Measurements from ENCODE around the gene FNDC7. TPM values are rescaled to one million over a fixed set of nuclear protein-coding genes. Genes with fewer than 3 reads are reported as not detected.
A peak's percentile ranks its signal among the peaks of the same experiment; 100 is the strongest.

Gene FNDC7
- total RNA-seq, 1 donor from 2014 or later = not detected

DNA sequence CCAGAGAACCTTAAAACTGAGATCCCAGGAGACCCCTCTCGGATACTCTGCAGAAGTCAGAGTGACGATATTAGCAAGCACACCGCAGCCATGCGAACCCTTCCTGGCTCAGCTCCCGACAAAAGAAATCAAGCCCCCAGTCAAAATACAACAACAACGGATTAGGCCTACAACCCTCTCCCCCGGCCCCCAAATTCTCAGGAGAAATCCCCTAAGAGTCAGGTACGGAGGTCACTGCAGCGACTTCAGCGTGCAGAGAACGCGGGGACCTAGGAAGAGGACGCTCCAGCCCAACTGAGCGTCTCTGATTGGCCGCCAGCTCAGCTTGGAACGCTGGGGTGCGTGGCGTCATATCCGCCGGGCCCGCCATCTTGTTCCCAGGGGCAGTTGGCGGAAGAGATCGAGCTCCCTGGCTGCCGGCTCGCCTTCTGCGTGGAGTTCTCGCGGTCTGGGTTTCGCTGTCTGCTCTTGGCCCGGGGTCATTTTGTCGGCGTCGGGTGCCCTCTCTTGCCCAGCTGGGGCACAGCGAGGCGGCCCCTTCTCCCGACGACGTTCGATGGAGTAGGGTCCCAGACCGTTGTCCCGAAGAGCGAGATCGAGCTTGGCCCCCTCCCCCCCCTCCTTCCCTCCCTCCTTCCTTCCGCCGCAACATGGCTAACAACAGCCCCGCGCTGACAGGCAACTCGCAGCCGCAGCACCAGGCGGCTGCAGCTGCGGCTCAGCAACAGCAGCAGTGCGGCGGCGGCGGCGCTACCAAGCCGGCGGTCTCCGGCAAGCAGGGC is 20.6 kb upstream of the FNDC7 start, which contains the start of gene PRPF38B:
PRPF38B (plus strand) TSS at position 369 of the 782 bp plus-strand sequence; CDS start at position 651, 282 bp downstream.
- Mint-ChIP-seq H3K27ac (ENCODE audit: unreplicated experiment) (peak within 1 kb of the TSS; percentile 96), H3K4me3 (ENCODE audit: unreplicated experiment) (peak within 1 kb of the TSS; percentile 96)
- no peak for TF ChIP-seq CTCF (IDR thresholded peaks at IDR 0.05)

DNA sequence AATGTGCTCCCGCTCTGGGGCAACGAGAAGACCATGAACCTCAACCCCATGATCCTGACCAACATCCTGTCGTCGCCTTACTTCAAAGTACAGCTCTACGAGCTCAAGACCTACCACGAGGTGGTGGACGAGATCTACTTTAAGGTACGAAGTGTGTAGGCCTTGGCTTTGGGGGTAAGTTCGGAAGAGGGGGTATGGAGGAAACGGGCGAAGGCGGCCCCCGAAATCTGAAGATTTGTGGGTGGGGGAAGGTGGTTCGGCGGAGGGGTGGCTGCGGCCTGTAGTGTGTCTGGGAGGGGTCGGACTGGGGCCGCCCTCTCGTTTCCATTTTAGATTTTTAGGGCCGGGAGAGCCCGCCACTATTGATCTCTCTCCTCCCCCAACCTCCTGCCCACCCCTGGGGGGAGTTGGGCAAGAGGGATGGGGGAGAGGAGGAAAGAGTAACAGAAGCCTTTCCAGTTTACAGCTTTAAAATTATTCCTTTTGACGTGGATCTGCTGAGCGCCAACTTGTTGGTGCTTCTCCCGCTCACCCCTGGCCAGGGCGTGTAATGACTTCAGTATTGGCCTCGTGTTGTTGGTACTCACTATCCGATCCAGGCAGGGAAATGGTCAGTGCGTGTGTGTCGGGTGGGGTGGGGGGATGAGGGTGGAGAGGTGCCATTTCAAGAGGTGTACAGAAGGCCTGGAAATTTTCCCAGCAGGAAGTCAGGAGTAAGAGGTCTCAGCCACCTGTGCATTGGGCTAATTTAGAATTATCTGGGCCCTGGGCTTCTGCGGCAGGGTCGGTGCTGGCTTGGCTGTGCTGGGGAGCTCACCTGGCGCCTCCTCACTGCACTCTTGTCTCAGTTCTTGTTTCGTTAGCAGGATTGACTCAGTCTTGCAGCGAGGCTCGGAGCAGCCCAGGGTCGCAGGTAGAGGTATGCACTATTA is 19.7 kb upstream of the FNDC7 start:
- TF ChIP-seq CTCF (IDR thresholded peaks at IDR 0.05) = peak; percentile 74
- no peak for DNase-seq (ENCODE audit: low spot score)
- H3K27me3 Mint-ChIP-seq (ENCODE audit: low read depth) = no peaks in the 10 kb centered on the region
- H3K27ac Mint-ChIP-seq (ENCODE audit: unreplicated experiment) = peak overlapping the region; percentile 96
- peak overlapping the region; percentile 96 for H3K4me3 Mint-ChIP-seq (ENCODE audit: unreplicated experiment)
- peaks cover 14% of the 10 kb centered on the region for H3K36me3 Mint-ChIP-seq (ENCODE audit: low read depth)
- H3K4me1 Mint-ChIP-seq (ENCODE audit: low read depth) = peaks cover 34% of the 10 kb centered on the region
- H3K9me3 Mint-ChIP-seq (ENCODE audit: low read depth) = no peaks in the 10 kb centered on the region

More for the DNA sequence above, 20.6 kb upstream of the FNDC7 start, which contains the start of gene PRPF38B:
- Mint-ChIP-seq H3K36me3 (ENCODE audit: low read depth) (peaks cover 10% of the 10 kb centered on the region), H3K27me3 (ENCODE audit: low read depth) (no peaks in the 10 kb centered on the region), H3K9me3 (ENCODE audit: low read depth) (no peaks in the 10 kb centered on the region), H3K4me1 (ENCODE audit: low read depth) (peaks cover 34% of the 10 kb centered on the region)
- peak; percentile 96 for DNase-seq (ENCODE audit: low spot score)

DNA sequence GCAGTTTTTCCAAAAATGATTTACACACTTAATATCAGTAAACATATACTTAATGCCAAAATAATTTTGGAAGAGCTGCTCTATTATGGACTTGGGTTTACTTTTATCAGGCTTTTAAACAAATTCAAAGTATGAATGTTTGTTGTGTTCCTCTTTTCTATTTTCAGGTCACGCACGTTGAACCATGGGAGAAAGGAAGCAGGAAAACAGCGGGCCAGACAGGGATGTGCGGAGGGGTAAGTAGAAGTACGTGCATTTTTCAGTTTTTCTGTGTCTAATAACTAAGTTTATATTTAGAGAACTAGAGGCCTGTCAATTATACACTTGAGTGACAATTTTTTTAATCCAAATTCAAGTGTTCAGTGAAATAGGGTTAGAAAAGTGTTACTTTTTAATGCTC is 17.2 kb upstream of the FNDC7 start:
- H3K27me3 Mint-ChIP-seq (ENCODE audit: low read depth) = no peaks in the 10 kb centered on the region
- peaks cover 36% of the 10 kb centered on the region for H3K36me3 Mint-ChIP-seq (ENCODE audit: low read depth)
- peak overlapping the region; percentile 3 for H3K27ac Mint-ChIP-seq (ENCODE audit: unreplicated experiment)
- no peak for TF ChIP-seq CTCF (IDR thresholded peaks at IDR 0.05)
- DNase-seq (ENCODE audit: low spot score) = no peak
- H3K4me1 Mint-ChIP-seq (ENCODE audit: low read depth) = peaks cover 42% of the 10 kb centered on the region
- no peaks in the 10 kb centered on the region for H3K9me3 Mint-ChIP-seq (ENCODE audit: low read depth)
- no peak overlapping the region for H3K4me3 Mint-ChIP-seq (ENCODE audit: unreplicated experiment)

DNA sequence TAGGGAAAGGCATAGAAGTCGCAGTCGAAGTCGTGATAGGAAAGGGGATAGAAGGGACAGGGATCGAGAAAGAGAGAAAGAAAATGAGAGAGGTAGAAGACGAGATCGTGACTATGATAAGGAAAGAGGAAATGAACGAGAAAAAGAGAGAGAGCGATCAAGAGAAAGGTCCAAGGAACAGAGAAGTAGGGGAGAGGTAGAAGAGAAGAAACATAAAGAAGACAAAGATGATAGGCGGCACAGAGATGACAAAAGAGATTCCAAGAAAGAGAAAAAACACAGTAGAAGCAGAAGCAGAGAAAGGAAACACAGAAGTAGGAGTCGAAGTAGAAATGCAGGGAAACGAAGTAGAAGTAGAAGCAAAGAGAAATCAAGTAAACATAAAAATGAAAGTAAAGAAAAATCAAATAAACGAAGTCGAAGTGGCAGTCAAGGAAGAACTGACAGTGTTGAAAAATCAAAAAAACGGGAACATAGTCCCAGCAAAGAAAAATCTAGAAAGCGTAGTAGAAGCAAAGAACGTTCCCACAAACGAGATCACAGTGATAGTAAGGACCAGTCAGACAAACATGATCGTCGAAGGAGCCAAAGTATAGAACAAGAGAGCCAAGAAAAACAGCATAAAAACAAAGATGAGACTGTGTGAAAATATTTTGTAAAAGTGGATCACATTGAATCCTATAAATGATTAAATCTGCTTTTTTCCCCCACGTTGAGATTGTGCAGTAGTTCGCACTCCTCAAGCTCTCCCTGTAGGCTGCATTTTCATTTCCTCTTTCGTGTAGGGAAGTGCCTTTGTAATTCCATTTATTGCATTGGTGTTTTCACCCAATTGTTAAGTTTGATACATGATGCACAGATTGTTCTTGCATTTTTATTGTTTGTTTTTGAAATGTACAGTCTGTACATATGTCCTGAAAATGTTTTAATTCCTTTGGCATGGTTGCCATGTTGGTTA is 13.1 kb upstream of the FNDC7 start:
- TF ChIP-seq CTCF (IDR thresholded peaks at IDR 0.05) = no peak
- Mint-ChIP-seq H3K36me3 (ENCODE audit: low read depth) (peaks cover 33% of the 10 kb centered on the region), H3K27ac (ENCODE audit: unreplicated experiment) (no peak overlapping the region), H3K27me3 (ENCODE audit: low read depth) (no peaks in the 10 kb centered on the region), H3K9me3 (ENCODE audit: low read depth) (no peaks in the 10 kb centered on the region), H3K4me1 (ENCODE audit: low read depth) (peaks cover 32% of the 10 kb centered on the region), H3K4me3 (ENCODE audit: unreplicated experiment) (no peak overlapping the region)
- DNase-seq (ENCODE audit: low spot score) = no peak
